ENCODE data around the gene ZNF548. TPM values are rescaled to one million over a fixed set of nuclear protein-coding genes. Genes with fewer than 3 reads are reported as not detected.

The ZNF548 gene
- polyA plus RNA-seq, 3 donors = 18.7 to 24.2 (median 19.2) TPM

DNA sequence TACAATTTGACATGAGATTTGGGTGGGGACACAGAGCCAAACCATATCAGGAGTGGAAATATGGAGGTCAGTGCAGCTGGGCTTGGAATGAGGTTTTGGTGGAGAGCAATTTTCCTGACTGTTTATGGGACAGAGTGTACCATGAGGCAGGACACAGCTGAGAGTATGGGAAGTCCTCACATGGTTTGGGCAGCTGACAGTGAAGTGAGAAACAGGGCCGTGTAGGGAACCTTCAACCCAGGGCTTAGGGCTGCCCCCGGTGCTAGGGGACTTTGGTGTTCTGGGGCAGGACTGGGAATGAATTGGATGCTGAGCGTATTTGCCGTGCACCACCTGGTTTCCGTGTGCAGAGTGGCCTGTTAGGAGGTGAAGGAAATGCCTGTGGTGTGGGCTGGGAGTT is 6.1 kb downstream of the ZNF548 start:
- no peak for DNase-seq (ENCODE audit: low read depth in 3 of 3, low spot score in 2 of 3)

DNA sequence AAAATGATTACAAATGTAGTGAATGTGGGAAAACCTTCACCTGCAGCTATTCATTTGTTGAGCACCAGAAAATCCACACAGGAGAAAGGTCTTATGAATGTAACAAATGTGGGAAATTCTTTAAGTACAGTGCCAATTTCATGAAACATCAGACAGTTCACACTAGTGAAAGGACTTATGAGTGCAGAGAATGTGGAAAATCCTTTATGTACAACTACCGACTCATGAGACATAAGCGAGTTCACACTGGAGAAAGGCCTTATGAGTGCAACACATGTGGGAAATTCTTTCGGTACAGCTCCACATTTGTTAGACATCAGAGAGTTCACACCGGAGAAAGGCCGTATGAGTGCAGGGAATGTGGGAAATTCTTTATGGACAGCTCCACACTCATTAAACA is 9.2 kb downstream of the ZNF548 start:
- no peak for DNase-seq (ENCODE audit: low read depth in 3 of 3, low spot score in 2 of 3)

- DNase-seq (ENCODE audit: low read depth in 3 of 3, low spot score in 2 of 3) = no peak
These were observed 14.3 kb downstream of the ZNF548 start for GRCh38 chr19:57403737-57404563.

GRCh38 chr19:57406516-57407123 is 17.0 kb downstream of the ZNF548 start:
- DNase-seq (ENCODE audit: low read depth in 3 of 3, low spot score in 2 of 3) = peak in 1 of 3 donors; percentile 29

DNA sequence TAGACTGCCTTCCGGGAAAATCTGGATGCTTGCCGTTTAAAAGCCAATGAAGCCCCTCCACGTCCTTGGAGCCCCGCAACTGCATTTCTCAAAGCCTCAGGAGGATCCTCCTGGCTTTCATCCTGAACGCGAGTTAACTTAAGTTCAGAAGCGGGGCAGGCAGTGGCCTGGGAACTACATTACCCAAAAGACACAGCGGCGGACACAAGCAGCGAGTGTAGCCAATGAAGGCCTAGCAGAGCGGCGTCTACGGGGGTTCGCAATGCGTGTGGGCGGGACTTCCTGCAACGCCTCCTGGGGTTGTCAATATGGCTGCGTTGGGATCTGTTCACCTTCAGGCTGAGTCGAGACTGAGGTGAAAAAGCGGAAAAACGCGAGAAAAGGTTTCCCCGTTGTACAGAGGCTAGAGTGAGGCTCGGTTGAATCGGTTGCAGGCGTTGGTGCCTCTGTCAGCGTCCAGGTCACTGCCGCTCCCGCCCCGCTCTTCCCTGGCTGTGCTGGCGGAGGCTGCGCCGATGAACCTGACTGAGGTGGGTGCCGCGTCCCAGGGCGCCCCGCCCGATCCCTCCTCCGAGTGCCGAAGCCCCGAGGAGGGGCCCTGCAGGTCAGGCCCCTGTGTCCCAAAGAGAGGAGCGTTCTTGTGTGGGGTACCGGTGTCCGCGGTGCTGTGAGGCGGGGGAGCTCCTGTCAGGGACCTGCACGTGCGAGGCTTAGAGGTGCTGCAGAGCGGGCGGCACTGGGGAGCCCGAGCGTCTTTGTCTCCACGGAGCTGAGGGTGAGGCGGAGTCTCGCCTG is 21.4 kb downstream of the ZNF548 start, which contains the start of gene ZNF17:
Gene ZNF17 (plus strand): TSS at position 285 of the 795 bp plus-strand sequence. CDS start 2,455 bp downstream, outside the sequence.
- DNase-seq (ENCODE audit: low read depth in 3 of 3, low spot score in 2 of 3) = peak; percentile 78 to 86 (median 78)

GRCh38 chr19:57419439-57419838 is 29.8 kb downstream of the ZNF548 start:
- no peak for DNase-seq (ENCODE audit: low read depth in 3 of 3, low spot score in 2 of 3)

GRCh38 chr19:57421037-57421436 is 31.4 kb downstream of the ZNF548 start:
- no peak for DNase-seq (ENCODE audit: low read depth in 3 of 3, low spot score in 2 of 3)

DNA sequence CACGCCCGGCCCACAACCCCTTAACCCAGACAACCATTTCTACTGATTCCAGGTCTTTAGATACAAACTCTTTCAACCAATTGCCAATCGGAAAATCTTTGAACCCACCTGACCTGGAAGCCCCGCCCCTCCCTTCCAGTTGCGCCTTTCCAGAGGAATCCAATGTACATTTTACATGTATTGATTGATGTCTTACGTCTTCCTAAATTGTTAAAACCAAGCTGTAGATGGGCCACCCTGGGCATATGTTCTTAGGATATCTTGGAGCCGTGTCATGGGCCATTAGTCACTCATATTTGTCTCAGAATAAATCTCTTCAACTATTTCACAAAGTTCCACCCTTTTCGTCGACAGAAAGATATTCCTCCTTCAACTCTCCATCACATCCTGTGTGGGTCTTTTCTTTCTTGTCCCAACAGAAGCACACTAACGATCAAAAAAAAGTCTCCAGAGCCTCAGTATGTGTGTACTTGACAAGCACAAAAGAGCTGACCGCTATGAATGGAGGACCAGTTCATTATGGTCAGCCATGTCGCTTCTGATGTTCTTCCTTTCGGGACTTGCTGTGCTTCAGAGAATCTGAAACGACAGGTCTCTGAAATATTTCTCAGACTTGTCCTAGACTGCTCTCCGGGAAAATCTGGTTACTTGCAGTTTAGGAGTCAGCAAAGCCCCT is 44.9 kb downstream of the ZNF548 start:
- no peak for DNase-seq (ENCODE audit: low read depth in 3 of 3, low spot score in 2 of 3)

- DNase-seq (ENCODE audit: low read depth in 3 of 3, low spot score in 2 of 3) = peak; percentile 93 to 98 (median 95)
These were observed 45.7 kb downstream of the ZNF548 start, which contains the start of gene ZNF749 for GRCh38 chr19:57435062-57435978. Gene ZNF749, plus strand, starts transcription at chr19:57435325. Its CDS starts 254 bp downstream, at chr19:57435579.

DNA sequence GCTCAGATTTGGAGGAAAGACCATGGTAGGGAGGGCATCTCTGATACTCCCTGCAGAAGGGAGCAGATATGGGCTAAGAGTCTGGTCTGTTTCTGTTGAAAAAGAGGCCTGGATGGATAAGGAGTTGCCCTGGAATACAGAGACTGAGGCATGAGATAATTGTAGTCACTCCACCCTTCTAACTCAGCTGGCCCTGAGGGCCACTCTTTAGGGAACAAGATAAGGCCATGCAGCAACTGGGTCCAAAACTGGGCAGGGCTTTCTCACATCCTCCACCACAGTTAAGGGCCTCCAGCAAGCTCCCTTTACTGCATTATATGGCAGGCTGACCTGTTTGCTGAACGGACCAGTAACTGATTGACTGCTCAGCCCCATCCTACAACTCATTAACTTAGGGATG is 46.8 kb downstream of the ZNF548 start:
- DNase-seq (ENCODE audit: low read depth in 3 of 3, low spot score in 2 of 3) = no peak

DNA sequence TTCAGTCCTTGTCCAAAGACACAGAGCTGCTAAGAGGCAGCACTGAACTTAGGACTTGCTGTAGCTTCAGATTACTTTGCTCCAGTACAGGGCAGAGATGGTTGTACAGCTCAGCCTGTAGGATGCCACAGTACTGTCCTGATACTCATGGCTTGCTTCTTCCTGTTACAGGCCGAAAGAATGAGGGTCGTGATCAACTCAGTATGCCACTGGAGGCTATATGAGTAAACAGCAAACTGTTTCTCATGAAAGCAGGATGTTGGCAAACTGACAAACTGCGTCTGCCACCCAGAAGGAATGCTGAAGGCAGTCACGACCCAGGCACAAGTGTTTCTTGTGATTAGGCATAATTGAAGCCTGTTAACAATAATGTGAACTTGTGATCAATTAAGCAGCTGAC is 48.3 kb downstream of the ZNF548 start:
- no peak for DNase-seq (ENCODE audit: low read depth in 3 of 3, low spot score in 2 of 3)

- no peak for DNase-seq (ENCODE audit: low read depth in 3 of 3, low spot score in 2 of 3)
These were observed 49.3 kb downstream of the ZNF548 start for GRCh38 chr19:57438925-57439324.

DNA sequence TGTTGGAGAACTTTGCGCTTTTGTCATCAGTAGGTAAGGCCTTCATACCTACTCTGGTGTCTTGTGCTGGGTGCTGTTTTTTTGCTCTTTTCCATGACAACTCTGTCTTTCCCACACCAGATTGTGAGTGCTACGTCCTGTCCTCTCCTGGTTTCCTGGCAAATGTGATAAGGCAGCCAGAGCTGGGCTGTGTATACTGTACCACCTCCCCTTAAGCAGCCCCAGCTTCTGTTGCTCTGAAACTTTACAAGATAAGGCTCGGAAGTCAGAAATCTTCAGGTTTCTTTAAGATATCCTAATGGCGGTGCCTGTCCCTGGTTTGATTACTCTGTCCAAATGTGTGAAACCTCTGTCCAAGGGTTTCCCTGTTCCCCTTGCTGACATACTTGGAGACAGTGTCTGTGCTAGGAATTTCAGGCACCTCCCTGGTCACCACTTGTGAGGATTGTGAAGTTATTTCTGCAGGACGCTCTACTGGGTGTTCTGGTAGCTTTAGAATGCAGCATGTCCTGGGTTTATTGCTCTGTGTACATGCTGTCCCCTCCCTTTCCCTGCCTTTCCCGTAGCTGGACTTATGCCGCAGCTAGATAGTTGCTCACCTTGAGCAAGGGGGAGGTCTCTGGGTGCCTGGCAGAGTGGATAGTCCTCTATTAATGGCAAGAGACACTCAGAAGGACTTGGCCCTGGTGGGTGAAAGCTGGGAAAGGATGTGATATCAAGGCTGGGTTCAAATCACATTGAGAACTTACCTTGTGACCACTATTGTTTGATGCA is 52.5 kb downstream of the ZNF548 start:
- DNase-seq (ENCODE audit: low read depth in 3 of 3, low spot score in 2 of 3) = no peak

DNA sequence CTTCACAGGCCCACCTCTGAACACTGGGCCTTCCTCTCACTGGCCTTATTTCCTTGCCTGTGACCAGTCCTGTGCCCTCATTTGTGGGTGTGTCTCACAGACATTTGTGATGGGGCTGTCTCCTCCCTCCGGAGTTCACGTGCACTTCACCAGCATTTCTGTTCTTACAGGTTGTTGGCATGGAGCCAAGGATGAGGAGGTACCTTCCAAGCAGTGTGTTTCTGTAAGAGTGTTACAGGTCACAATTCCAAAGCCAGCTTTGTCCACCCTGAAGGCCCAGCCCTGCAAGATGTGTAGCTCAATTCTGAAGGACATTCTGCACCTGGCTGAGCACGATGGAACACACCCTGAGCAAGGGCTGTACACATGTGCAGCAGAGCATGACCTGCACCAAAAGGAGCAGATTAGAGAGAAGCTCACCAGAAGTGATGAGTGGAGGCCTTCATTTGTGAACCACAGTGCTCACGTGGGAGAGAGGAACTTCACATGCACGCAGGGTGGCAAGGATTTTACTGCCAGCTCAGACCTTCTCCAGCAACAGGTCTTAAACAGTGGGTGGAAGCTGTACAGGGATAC is 53.6 kb downstream of the ZNF548 start:
- DNase-seq (ENCODE audit: low read depth in 3 of 3, low spot score in 2 of 3) = no peak

DNA sequence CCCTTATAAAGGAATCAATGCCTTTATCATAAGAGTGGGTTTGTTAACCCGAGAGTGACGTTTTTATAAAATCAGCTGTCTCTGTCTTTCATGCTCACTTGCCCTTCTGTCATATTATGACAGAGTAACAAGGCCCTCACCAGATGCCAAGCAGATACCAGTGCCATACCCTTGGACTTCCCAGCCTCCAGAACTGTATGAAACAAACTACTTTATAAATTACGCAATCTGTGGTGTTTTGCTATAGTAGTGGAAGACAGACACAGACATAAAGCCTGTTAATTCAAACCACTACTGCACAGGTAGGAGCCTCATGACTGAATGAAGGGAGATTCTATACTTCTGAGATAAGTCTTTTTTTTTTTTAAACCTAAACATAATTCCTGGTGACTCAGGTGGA is 62.7 kb downstream of the ZNF548 start:
- no peak for DNase-seq (ENCODE audit: low read depth in 3 of 3, low spot score in 2 of 3)
